Measurements from ENCODE around the gene ZFAND3.

DNA sequence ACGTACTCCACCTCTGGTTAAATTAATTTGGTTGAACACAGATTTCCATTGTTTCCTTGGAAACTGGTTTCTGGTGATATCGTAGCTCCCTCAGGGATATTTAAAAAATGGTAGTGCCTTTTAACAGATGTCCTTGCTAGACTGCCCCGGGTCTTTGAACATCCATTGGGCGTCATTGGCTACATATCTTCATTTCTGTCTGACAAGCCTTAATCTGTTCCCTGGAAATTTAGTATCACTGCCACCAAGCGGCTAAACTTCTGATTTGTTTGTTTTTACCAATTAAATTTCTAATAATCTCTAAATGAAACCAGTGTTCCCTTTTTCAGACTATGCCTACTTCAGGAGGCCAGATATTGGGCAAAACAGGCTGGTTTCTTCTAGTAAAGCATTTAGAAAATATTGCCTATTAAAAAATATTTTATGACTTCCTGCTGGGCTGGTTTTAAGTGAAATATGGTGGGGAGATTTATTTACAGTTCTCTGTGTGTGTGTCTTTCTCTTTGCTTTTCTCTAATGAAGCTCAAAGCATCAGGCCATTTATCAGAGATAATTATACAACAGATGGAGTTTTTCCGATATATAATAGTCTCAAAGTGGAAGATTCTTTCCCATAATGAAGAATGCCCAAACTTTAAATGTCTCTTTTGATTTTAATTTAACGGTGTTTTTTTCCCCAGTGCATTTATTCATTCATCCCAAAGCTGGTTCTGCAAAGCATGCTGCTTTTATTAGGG is 249.5 kb downstream of the ZFAND3 start:
- TF ChIP-seq EZH2 (IDR thresholded peaks at IDR 0.05; ENCODE audit: borderline replicate concordance, low read depth, low read length, severe bottlenecking): no peak
- TF ChIP-seq, protein P1, sequence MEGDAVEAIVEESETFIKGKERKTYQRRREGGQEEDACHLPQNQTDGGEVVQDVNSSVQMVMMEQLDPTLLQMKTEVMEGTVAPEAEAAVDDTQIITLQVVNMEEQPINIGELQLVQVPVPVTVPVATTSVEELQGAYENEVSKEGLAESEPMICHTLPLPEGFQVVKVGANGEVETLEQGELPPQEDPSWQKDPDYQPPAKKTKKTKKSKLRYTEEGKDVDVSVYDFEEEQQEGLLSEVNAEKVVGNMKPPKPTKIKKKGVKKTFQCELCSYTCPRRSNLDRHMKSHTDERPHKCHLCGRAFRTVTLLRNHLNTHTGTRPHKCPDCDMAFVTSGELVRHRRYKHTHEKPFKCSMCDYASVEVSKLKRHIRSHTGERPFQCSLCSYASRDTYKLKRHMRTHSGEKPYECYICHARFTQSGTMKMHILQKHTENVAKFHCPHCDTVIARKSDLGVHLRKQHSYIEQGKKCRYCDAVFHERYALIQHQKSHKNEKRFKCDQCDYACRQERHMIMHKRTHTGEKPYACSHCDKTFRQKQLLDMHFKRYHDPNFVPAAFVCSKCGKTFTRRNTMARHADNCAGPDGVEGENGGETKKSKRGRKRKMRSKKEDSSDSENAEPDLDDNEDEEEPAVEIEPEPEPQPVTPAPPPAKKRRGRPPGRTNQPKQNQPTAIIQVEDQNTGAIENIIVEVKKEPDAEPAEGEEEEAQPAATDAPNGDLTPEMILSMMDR (IDR thresholded peaks at IDR 0.05; ENCODE audit: borderline replicate concordance, extremely low read depth, low read length, poor library complexity, severe bottlenecking): no peak
